ENCODE data around the gene CTNNA2.

The CTNNA2 gene

DNA sequence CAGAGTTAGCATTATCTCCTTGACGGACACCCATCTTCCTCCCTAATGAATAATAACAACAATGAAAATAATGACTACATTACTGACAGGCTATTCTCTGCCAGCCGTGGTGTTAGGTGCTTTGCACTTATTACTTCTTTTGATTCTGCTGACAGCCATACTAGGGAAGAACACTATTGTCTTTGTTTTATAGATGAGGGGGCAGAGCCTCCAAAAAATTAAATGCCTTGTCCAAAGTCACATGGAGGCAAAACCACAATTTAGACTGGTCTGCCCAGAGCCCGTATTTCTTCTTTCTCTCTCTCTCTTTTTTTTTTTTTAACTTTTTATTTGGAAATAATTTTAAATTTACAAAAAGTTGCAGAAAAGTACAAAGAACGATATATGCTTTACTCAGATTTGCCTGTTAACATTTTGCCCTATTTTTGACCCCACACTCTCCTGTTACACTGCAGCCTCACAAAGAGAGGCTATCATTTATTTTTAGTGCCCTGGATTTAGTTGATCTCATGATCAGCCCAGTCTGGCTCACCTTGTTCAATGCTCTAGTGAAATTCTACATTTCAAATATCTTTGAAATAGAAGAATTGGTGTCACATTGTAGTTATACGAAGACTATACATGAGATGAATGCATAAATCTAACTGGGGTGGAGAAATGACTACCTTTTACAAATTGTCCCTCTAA is 422.3 kb downstream of the CTNNA2 start:
- no peak overlapping the region for H3K27ac ChIP-seq
- H3K4me3 ChIP-seq (ENCODE audit: low read depth, low read length): no peak overlapping the region
- in situ Hi-C loops (cut with HindIII; ENCODE audit: low pct_ligation_motif_present, low sequenced_read_pairs): no loop called here
- H3K36me3 ChIP-seq (replicated peaks): no peaks in the 10 kb centered on the region
- no peaks in the 10 kb centered on the region for H3K27me3 ChIP-seq (replicated peaks)
- no peak for DNase-seq
- TF ChIP-seq, protein P1, sequence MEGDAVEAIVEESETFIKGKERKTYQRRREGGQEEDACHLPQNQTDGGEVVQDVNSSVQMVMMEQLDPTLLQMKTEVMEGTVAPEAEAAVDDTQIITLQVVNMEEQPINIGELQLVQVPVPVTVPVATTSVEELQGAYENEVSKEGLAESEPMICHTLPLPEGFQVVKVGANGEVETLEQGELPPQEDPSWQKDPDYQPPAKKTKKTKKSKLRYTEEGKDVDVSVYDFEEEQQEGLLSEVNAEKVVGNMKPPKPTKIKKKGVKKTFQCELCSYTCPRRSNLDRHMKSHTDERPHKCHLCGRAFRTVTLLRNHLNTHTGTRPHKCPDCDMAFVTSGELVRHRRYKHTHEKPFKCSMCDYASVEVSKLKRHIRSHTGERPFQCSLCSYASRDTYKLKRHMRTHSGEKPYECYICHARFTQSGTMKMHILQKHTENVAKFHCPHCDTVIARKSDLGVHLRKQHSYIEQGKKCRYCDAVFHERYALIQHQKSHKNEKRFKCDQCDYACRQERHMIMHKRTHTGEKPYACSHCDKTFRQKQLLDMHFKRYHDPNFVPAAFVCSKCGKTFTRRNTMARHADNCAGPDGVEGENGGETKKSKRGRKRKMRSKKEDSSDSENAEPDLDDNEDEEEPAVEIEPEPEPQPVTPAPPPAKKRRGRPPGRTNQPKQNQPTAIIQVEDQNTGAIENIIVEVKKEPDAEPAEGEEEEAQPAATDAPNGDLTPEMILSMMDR (IDR thresholded peaks at IDR 0.05; ENCODE audit: low read depth, low read length, missing control alignments): no peak

DNA sequence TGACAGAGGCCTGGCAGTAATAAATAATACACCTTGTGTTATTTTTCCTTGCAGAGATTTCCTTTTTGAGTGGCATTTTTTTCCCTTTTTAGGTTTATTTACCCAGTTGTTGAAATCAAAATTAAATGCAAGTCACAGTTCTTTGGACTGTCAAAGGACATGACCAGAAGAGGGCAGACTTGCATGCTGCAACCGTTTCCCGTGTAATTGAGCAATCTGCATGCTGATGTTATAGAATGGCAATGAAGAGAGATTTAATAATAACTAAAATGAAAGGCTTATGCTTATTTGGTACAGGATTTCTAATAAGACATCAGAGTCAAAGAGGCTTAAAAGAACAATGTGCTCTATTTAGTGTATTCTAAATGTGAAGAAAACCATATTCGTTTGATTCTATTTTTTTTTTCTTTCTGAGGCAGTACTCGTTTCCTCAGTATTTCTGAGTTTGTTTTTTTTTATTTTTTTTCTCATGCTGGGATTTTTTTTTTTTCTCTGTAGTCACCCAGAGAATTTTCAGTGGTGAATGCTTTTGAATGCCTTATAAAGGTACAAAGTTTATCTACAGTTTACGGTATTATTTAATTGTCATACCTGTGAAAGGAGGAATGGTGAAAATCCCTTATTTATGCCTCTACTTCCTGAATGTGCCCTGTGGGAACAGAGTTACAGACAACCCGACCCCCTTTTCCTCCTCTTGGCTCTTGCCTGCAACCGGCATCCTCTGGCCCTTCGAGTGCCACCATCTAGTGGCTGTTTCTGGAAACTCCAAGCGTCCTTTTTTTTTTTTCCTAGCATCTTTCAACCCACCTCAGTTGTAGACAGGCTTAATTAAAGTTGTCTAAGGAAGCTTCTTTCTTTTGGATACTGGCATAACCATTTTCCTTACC is 423.2 kb downstream of the CTNNA2 start:
- Histone ChIP-seq H3K27ac (no peak overlapping the region), H3K36me3 (replicated peaks) (no peaks in the 10 kb centered on the region), H3K27me3 (replicated peaks) (no peaks in the 10 kb centered on the region), H3K4me3 (ENCODE audit: low read depth, low read length) (no peak overlapping the region)
- in situ Hi-C loops (cut with HindIII; ENCODE audit: low pct_ligation_motif_present, low sequenced_read_pairs): no loop called here
- TF ChIP-seq, protein P1 (IDR thresholded peaks at IDR 0.05; ENCODE audit: low read depth, low read length, missing control alignments): peak; percentile 81
- DNase-seq: peak; percentile 33

DNA sequence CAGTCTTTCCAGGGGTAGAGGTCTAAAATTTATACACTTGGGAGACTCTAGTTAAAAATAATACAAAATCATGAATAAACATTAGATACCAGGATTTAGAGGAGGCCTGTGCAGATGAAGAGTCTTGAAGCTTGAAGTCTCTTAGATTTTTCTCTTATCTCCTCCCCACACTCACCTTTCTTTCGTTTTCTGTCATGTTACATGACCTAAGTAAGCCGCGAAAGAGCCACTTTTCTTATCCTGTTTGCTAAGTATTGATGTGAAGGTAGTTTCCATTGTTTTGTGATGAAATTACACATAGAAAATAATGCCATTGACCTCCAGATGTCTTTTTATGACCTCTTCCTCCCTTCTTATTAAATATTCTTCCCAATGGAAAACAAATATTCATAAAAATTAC is 423.9 kb downstream of the CTNNA2 start:
- no peak overlapping the region for H3K4me3 ChIP-seq (ENCODE audit: low read depth, low read length)
- H3K27me3 ChIP-seq (replicated peaks): no peaks in the 10 kb centered on the region
- in situ Hi-C loops (cut with HindIII; ENCODE audit: low pct_ligation_motif_present, low sequenced_read_pairs): no loop called here
- TF ChIP-seq, protein P1 (IDR thresholded peaks at IDR 0.05; ENCODE audit: low read depth, low read length, missing control alignments): no peak
- no peak overlapping the region for H3K27ac ChIP-seq
- no peak for DNase-seq
- H3K36me3 ChIP-seq (replicated peaks): no peaks in the 10 kb centered on the region

DNA sequence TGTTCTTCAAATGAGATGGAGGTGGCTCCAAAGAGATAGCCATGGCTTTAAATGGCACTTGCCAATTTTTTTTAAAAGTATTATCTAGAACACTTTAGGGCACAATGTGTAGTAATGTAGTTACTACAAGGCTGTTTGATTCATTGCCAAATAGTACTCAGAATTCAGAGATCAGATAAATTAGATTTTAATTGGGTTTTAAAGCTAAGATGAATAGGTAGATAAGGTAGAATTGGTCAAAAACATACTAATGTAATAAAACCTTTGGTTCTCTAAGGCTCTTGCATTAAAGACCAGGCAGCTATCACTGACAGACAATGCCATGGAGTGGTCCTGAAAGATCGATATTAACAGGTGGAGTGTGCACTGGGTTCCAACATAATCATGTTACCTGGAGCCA is 425.8 kb downstream of the CTNNA2 start:
- Histone ChIP-seq H3K36me3 (replicated peaks) (no peaks in the 10 kb centered on the region), H3K4me3 (ENCODE audit: low read depth, low read length) (no peak overlapping the region), H3K27me3 (replicated peaks) (no peaks in the 10 kb centered on the region), H3K27ac (no peak overlapping the region)
- in situ Hi-C loops (cut with HindIII; ENCODE audit: low pct_ligation_motif_present, low sequenced_read_pairs): no loop called here
- TF ChIP-seq, protein P1 (IDR thresholded peaks at IDR 0.05; ENCODE audit: low read depth, low read length, missing control alignments): no peak
- no peak for DNase-seq

DNA sequence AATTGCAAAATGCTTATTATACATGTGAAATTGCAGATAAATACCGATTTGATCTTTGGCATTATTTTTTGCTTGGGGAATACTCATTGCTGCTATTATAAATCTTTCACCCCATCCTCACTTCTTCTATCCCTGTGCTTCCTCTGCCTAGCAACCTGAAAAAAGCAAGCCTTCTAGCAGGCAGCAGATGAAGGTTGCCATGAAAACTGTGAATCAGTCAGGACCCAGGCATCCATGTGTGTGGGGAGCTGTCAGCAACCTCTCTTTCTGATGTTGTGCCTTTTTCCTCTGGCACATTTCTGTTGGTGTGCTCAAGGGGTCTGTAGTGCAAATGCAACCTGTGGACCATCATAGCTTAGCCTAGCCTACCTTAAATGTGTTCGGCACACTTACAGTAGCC is 427.5 kb downstream of the CTNNA2 start:
- DNase-seq: no peak
- H3K4me3 ChIP-seq (ENCODE audit: low read depth, low read length): no peak overlapping the region
- H3K27ac ChIP-seq: no peak overlapping the region
- TF ChIP-seq, protein P1 (IDR thresholded peaks at IDR 0.05; ENCODE audit: low read depth, low read length, missing control alignments): no peak
- in situ Hi-C loops (cut with HindIII; ENCODE audit: low pct_ligation_motif_present, low sequenced_read_pairs): no loop called here
- H3K36me3 ChIP-seq (replicated peaks): no peaks in the 10 kb centered on the region
- H3K27me3 ChIP-seq (replicated peaks): no peaks in the 10 kb centered on the region

Measured in brain microvascular endothelial cell (primary cell).